Measurements from ENCODE around the gene ST3GAL5. TPM values are rescaled to one million over a fixed set of nuclear protein-coding genes. Genes with fewer than 3 reads are reported as not detected.

ST3GAL5 gene
- total RNA-seq, 4 donors from 2014 or later, result 3.0 to 20.2 (median 13.6) TPM

DNA sequence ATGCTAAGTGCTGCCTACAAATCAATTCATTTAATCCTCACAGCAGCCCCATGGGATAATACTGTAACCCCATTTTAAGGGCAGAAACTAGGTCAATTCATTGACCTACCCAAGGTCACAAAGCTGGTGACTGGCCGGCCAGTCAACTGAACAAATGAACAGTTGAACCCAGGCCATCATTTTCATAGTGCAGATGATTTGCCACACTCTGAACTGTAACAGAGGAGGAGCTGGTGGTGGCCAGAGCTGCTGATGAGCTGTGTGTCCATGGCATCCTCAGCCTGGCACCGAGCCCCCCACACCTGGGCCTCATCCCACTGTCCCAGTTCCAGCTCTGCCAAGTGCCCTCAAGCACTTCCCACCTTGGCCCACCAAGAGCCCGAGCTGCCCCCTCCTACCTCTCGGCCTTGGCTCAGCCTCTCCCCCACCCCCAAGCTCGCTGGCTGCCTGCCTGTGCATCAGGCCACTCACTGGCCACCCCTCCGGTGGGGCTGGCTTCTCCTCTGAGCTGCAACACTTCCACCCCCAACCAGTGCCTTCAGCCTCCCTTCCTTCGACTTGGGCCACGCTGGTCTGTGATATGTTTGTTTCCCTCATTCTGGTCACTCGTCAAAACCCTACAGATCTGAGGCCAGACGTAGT lies 76.6 kb downstream of the ST3GAL5 start:
- Histone ChIP-seq H3K4me3 (no peak overlapping the region), H3K36me3 (no peaks in the 10 kb centered on the region), H3K27ac (no peak overlapping the region), H3K27me3 (no peaks in the 10 kb centered on the region), H3K9me3 (no peaks in the 10 kb centered on the region), H3K4me1 (peaks cover 0 to 17% (median 13%) of the 10 kb centered on the region in 4 donors)
- no peak for DNase-seq
- 78 to 90% methylated on average over 4 to 10 of the region's 10 CpGs for WGBS, 2 donors (ENCODE audit: low coverage in 1 of 2)
- no peak for TF ChIP-seq EP300 (IDR thresholded peaks at IDR 0.05; ENCODE audit: low read depth)
- in situ Hi-C loops (cut with MboI; ENCODE audit: low pct_ligation_motif_present in 1 of 4, low pct_unique_long_range_greater_than_20kb in 1 of 4, low sequenced_read_pairs in 3 of 4) (loop anchor here in 3 of 4 donors (5.0 to 25.0 kb wide), 4 partner anchors 70 to 175 kb away; no protein-coding TSS in a partner anchor), intact Hi-C loops (cut with DNase I; ENCODE audit: low total_unique reads) (no loop called here)

DNA sequence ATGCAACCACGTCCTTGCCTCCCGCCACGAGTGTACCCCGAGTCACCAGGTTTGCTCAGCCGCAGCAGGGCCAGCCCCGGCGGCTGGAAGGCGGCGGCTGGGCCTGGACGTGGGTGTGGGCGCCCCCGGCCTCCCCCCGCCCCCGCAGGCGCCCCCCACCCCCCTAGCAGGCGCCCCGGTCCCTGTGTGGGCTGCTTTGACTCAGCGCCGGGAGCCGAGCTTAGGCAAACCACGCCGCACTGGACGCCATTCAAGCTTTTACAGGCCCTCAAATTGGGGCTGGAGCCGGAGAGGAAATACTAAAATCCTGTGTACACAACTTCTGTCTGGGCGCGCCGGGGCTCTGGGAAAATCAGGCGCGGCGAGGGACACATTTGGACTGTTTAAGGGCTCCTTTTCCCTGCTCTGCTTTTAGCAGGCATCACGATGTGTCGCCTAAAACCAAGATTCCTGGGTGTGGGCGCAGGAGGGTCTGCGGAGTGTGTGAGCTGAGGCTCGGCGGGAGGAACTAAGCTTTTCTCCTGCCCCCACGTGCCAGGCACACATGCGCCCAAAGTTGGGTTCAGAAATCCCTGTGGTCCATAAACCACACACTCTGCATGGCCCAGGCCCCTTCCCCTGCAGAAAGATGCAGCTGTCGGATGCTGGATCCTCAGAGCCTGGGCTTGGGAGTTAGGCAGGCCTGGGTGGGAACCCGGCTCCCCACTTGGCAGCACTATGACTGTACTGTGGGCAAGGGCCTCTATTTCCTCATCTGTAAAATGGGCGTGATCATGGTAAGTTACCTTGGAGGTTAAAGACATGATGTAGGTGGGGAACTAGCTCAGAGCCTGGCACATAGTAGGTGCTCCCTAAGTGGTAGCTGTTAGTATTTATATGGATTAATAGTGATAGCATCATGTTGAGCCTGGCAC lies 77.4 kb downstream of the ST3GAL5 start:
- intact Hi-C loops (cut with DNase I; ENCODE audit: low total_unique reads) (no loop called here), in situ Hi-C loops (cut with MboI; ENCODE audit: low pct_ligation_motif_present in 1 of 4, low pct_unique_long_range_greater_than_20kb in 1 of 4, low sequenced_read_pairs in 3 of 4) (loop anchor here in 3 of 4 donors (5.0 to 25.0 kb wide), 4 partner anchors 69 to 174 kb away; no protein-coding TSS in a partner anchor)
- peak; percentile 60 for DNase-seq

DNA sequence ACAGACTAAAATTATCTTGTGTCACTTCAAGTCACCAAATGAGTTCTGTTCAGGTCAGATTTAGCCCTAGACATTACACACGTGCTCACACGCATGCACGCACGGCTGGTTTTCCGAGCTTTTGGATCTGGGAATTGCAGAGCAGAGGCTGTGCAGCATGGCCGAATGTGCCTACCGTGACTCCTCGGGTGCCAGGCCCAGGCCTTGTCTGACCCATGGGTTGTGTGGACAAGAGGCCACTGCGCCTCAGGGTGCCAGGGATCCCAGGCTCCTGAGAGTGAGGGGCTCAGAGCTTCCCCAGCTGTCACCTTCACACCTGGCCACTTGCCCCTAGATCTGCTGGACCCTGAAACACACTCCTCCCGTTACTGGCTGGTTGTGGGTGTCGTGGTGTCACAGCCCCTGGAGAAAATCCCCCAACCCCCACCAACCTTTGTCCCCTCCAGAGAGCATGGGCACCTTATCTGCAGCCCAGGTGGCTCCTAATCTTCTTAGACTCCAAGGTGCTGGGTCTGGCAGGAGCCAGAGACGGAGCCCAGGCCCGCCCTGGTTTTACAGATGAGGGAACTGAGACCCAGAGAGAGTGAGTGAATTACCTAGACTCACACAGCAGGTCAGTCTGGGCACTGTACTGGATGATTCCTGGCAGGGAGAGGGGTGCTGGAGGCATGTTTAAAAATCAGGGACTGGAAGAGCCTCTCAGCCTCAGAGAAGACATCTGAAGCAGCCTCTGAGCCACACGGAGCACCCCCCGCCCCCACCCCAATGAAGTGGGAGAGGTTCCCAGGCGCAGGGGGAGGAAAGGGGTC lies 78.2 kb downstream of the ST3GAL5 start:
- Histone ChIP-seq H3K4me1 (peaks cover 0 to 22% (median 14%) of the 10 kb centered on the region in 4 donors), H3K4me3 (no peak overlapping the region), H3K36me3 (no peaks in the 10 kb centered on the region), H3K27ac (peak overlapping the region in 3 of 4 donors; percentile 15 to 44 (median 22)), H3K27me3 (no peaks in the 10 kb centered on the region), H3K9me3 (no peaks in the 10 kb centered on the region)
- TF ChIP-seq, protein P1, sequence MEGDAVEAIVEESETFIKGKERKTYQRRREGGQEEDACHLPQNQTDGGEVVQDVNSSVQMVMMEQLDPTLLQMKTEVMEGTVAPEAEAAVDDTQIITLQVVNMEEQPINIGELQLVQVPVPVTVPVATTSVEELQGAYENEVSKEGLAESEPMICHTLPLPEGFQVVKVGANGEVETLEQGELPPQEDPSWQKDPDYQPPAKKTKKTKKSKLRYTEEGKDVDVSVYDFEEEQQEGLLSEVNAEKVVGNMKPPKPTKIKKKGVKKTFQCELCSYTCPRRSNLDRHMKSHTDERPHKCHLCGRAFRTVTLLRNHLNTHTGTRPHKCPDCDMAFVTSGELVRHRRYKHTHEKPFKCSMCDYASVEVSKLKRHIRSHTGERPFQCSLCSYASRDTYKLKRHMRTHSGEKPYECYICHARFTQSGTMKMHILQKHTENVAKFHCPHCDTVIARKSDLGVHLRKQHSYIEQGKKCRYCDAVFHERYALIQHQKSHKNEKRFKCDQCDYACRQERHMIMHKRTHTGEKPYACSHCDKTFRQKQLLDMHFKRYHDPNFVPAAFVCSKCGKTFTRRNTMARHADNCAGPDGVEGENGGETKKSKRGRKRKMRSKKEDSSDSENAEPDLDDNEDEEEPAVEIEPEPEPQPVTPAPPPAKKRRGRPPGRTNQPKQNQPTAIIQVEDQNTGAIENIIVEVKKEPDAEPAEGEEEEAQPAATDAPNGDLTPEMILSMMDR (IDR thresholded peaks at IDR 0.05), result no peak
- no peak for TF ChIP-seq POLR2AphosphoS5 (IDR thresholded peaks at IDR 0.05)
- TF ChIP-seq EP300 (IDR thresholded peaks at IDR 0.05; ENCODE audit: low read depth), result no peak
- TF ChIP-seq POLR2A (IDR thresholded peaks at IDR 0.05), result no peak
- no peak for DNase-seq
- intact Hi-C loops (cut with DNase I; ENCODE audit: low total_unique reads), result no loop called here
- in situ Hi-C loops (cut with MboI; ENCODE audit: low pct_ligation_motif_present in 1 of 4, low pct_unique_long_range_greater_than_20kb in 1 of 4, low sequenced_read_pairs in 3 of 4), result loop anchor here in 3 of 4 donors (5.0 to 25.0 kb wide), 4 partner anchors 68 to 173 kb away; no protein-coding TSS in a partner anchor
- WGBS, 2 donors (ENCODE audit: low coverage in 1 of 2), result 67% methylated on average over 16 of the region's 16 CpGs; no CpG with 5 or more reads in 1 of the 2 donors

More for the DNA sequence above, 77.4 kb downstream of the ST3GAL5 start:
- H3K9me3 ChIP-seq, result no peaks in the 10 kb centered on the region
- H3K27me3 ChIP-seq, result no peaks in the 10 kb centered on the region
- H3K4me1 ChIP-seq, result peaks cover 0 to 17% (median 14%) of the 10 kb centered on the region in 4 donors
- H3K27ac ChIP-seq, result peak overlapping the region; percentile 2 to 44 (median 18)
- no peaks in the 10 kb centered on the region for H3K36me3 ChIP-seq
- no peak overlapping the region for H3K4me3 ChIP-seq
- 27 to 33% methylated on average over 3 to 22 of the region's 41 CpGs for WGBS, 2 donors (ENCODE audit: low coverage in 1 of 2)
- TF ChIP-seq POLR2AphosphoS5 (IDR thresholded peaks at IDR 0.05) (no peak), EP300 (IDR thresholded peaks at IDR 0.05; ENCODE audit: low read depth) (no peak), POLR2A (IDR thresholded peaks at IDR 0.05) (no peak)
- TF ChIP-seq, protein P1 (IDR thresholded peaks at IDR 0.05), result no peak

DNA sequence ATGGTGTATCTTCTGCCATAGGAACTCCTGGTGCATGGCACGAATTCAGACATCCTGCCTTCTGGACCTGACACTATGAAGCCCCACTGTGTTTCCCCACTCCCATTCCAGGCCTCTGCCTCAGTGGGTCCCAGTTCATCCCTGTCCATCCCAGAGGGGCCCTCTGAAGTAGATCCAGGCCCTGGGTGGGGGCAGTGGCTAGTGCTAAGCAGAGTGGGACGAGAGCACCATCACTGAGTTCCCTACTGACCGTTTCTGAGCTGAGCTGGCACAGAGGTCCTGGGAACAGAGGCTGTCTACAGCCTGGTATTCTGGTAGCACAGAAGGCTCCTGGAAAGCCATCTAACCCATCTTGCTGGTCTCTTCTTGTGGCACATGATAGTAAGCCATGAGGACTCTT lies 81.0 kb downstream of the ST3GAL5 start:
- Histone ChIP-seq H3K27ac (no peak overlapping the region), H3K4me1 (peaks cover 0 to 22% (median 13%) of the 10 kb centered on the region in 4 donors), H3K27me3 (no peaks in the 10 kb centered on the region), H3K4me3 (no peak overlapping the region), H3K9me3 (no peaks in the 10 kb centered on the region), H3K36me3 (no peaks in the 10 kb centered on the region)
- TF ChIP-seq POLR2AphosphoS5 (IDR thresholded peaks at IDR 0.05) (no peak), POLR2A (IDR thresholded peaks at IDR 0.05) (no peak), EP300 (IDR thresholded peaks at IDR 0.05; ENCODE audit: low read depth) (no peak)
- TF ChIP-seq, protein P1 (IDR thresholded peaks at IDR 0.05), result no peak
- 74 to 80% methylated on average over 1 to 3 of the region's 3 CpGs for WGBS, 2 donors (ENCODE audit: low coverage in 1 of 2)
- intact Hi-C loops (cut with DNase I; ENCODE audit: low total_unique reads) (loop anchor here (2.0 kb wide), 1 partner anchor 125 kb away; no protein-coding TSS in a partner anchor), in situ Hi-C loops (cut with MboI; ENCODE audit: low pct_ligation_motif_present in 1 of 4, low pct_unique_long_range_greater_than_20kb in 1 of 4, low sequenced_read_pairs in 3 of 4) (loop anchor here in 3 of 4 donors (5.0 to 25.0 kb wide), 2 partner anchors 70 to 170 kb away; no protein-coding TSS in a partner anchor)
- no peak for DNase-seq
